Measurements from ENCODE around the gene RND2.
"Not testable (repeated sequence)": the region's sequence is repeated elsewhere in the genome, so short reads cannot be mapped to it uniquely, and the experiment has no call there.

The RND2 gene

GRCh38 chr17:43024407-43025289 is at the start of gene RND2:
Gene RND2 (plus strand): TSS chr17:43025231. CDS start chr17:43025348, 117 bp downstream.
- peak; percentile 70 to 80 for DNase-seq

- DNase-seq, result no peak
These were observed 49.8 kb upstream of the RND2 start for GRCh38 chr17:42975265-42975664.

GRCh38 chr17:42975701-42976100 is 49.3 kb upstream of the RND2 start:
- DNase-seq, result not testable (repeated sequence)

GRCh38 chr17:42979511-42980273 is 45.3 kb upstream of the RND2 start, which contains the start of gene PTGES3L:
Gene PTGES3L (minus strand): TSS chr17:42980080. CDS start chr17:42980053, 27 bp downstream.
- DNase-seq, result no peak

GRCh38 chr17:42980274-42980765 is 44.7 kb upstream of the RND2 start, which contains the start of gene RUNDC1:
Gene RUNDC1 (plus strand): TSS chr17:42980565. CDS start chr17:42980577, 12 bp downstream.
- peak; percentile 92 for DNase-seq

GRCh38 chr17:42980766-42981397 is 44.1 kb upstream of the RND2 start:
- peak; percentile 56 to 69 for DNase-seq

- DNase-seq, result no peak
These were observed 42.8 kb upstream of the RND2 start for GRCh38 chr17:42982266-42982665.

- DNase-seq, result no peak
These were observed 39.8 kb upstream of the RND2 start for GRCh38 chr17:42985225-42985624.

- DNase-seq, result no peak
These were observed 35.9 kb upstream of the RND2 start for GRCh38 chr17:42989141-42989540.

- DNase-seq, result no peak
These were observed 35.0 kb upstream of the RND2 start for GRCh38 chr17:42989726-42990652.

- no peak for DNase-seq
These were observed 33.6 kb upstream of the RND2 start for GRCh38 chr17:42991471-42991870.

GRCh38 chr17:42992872-42993271 is 32.2 kb upstream of the RND2 start:
- DNase-seq, result no peak

- DNase-seq, result not testable (repeated sequence)
These were observed 31.1 kb upstream of the RND2 start for GRCh38 chr17:42993913-42994312.

- DNase-seq, result no peak
These were observed 27.5 kb upstream of the RND2 start for GRCh38 chr17:42997390-42997983.

GRCh38 chr17:42997984-42998938 is 26.8 kb upstream of the RND2 start, which contains the start of gene RPL27:
Gene RPL27 (plus strand): TSS chr17:42998419. CDS start chr17:42998751, 332 bp downstream.
- peak; percentile 89 to 98 for DNase-seq

GRCh38 chr17:42999003-42999525 is 26.0 kb upstream of the RND2 start:
- no peak for DNase-seq

- DNase-seq, result not testable (repeated sequence)
These were observed 24.1 kb upstream of the RND2 start for GRCh38 chr17:43000894-43001293.

GRCh38 chr17:43003542-43004172 is 21.4 kb upstream of the RND2 start:
- no peak for DNase-seq

Data from stimulated activated CD4-positive, alpha-beta T cell treated with anti-CD3 and anti-CD28 coated beads, Interleukin-4, amount 100 ng/mL, for 4 hours (primary cell).